Gastroesophageal sphincter (tissue), 3 donors: Measurements from ENCODE around the gene ABO.

Experiments used
- EP300 ChIP-seq: sonication (generic); formaldehyde crosslinking; IDR thresholded peaks from one replicate; pipeline ENCODE4 v1.6.1; 2017; ENCODE audit warnings: antibody characterized with exemption, mild to moderate bottlenecking
- POLR2AphosphoS5 ChIP-seq: sonication (generic); formaldehyde crosslinking; IDR thresholded peaks from one replicate; pipeline ENCODE4 v1.6.1; 2017; ENCODE audit warnings: antibody characterized with exemption
- TF ChIP-seq, protein P1 (sequence below), 4 experiments: fragments of 200-600 bp in 2 of 4; fragments of 450-650 bp in 2 of 4; sonication (generic) in 1 of 4; IDR thresholded peaks; one replicate each; pipeline ENCODE4 v1.5.1; 2017 to 2019; ENCODE audit warnings: antibody characterized with exemption in 4 of 4, mild to moderate bottlenecking in 2 of 4, moderate library complexity in 2 of 4

DNA sequence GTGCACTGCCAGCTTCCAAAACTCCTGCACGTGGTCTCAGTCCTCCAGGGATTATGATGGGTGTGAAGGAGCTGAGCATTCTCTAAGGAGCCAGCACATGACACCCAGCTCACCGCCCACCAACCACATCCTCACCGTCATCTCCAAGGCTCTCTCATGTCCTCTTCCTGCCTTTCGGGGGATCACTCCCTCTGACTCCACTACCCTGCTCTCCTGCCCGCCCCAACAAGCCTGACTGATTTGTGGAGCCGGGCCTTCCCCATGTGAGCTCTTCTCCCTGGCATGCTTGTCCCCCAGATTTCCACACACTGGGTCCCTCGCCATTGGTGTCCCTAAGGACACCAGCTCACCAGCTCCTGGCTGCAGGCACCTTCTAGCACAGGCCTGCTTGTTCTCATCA lies 1.9 kb downstream of the ABO start:
- TF ChIP-seq, protein P1, sequence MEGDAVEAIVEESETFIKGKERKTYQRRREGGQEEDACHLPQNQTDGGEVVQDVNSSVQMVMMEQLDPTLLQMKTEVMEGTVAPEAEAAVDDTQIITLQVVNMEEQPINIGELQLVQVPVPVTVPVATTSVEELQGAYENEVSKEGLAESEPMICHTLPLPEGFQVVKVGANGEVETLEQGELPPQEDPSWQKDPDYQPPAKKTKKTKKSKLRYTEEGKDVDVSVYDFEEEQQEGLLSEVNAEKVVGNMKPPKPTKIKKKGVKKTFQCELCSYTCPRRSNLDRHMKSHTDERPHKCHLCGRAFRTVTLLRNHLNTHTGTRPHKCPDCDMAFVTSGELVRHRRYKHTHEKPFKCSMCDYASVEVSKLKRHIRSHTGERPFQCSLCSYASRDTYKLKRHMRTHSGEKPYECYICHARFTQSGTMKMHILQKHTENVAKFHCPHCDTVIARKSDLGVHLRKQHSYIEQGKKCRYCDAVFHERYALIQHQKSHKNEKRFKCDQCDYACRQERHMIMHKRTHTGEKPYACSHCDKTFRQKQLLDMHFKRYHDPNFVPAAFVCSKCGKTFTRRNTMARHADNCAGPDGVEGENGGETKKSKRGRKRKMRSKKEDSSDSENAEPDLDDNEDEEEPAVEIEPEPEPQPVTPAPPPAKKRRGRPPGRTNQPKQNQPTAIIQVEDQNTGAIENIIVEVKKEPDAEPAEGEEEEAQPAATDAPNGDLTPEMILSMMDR (IDR thresholded peaks at IDR 0.05), result no peak
- TF ChIP-seq POLR2AphosphoS5 (no peak), EP300 (no peak)
